LNCAP (cell line): ENCODE results near the gene NLGN4Y.

Experiments
- CTCF ChIP-seq: fragments of 450-650 bp; IDR thresholded peaks from 2 replicates; pipeline ENCODE4 v1.5.1; 2017; ENCODE audit warnings: mild to moderate bottlenecking

Gene NLGN4Y

GRCh38 chrY:14834103-14835060, 310.1 kb downstream of the NLGN4Y start:
- TF ChIP-seq CTCF: no peak

GRCh38 chrY:14837466-14837865, 313.1 kb downstream of the NLGN4Y start:
- TF ChIP-seq CTCF: no peak

GRCh38 chrY:14850734-14851133, 326.4 kb downstream of the NLGN4Y start:
- TF ChIP-seq CTCF: no peak

- TF ChIP-seq CTCF: no peak
These were observed 336.1 kb downstream of the NLGN4Y start for GRCh38 chrY:14860448-14860847.

- TF ChIP-seq CTCF: no peak
These were observed 347.6 kb downstream of the NLGN4Y start for GRCh38 chrY:14871971-14872370.
